ENCODE measurements around the gene RNFT2.
A peak's percentile ranks its signal among the peaks of the same experiment; 100 is the strongest.
"Not testable (repeated sequence)": the region's sequence is repeated elsewhere in the genome, so short reads cannot be mapped to it uniquely, and the experiment has no call there.

RNFT2 gene

DNA sequence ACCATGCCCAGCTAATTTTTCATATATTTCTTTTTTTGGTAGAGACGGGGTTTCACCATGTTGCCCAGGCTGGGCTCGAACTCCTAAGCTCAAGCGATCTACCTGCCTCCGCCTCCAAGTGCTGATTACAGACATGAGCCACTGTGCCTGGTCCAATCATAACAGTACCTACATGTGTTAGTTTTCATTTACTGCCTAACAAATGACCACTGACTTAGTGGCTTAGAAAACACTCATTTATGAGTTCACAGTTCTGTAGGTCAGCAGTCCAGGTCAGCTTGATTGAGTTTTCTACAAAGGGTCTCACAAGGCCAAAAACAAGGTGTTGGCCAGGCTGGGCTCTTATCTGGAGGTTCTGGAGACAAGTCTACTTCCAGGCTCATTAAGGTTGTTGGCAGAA lies 60.6 kb downstream of the RNFT2 start:
- no peak for DNase-seq (ENCODE audit: low spot score)

GRCh38 chr12:116799955-116800354 lies 61.8 kb downstream of the RNFT2 start:
- no peak for DNase-seq (ENCODE audit: low spot score)

DNA sequence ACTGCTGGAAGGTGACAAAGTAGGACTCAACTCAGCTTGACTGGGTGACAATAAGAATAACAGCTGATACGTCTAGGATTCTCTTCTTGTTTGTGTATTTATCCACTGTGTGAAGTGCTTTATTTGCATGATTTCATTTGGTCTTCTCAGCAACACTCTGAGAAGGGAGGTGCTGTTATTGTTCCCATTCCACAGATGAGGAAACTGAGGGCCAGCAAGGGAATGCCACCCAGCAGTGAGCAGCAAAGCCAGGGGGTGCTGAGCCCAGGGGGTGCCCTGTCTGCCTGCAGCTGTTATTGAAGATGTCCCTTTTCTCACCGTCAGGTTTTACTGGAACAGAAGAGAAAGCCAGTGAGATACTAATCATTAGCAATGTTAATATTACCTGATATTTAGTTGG lies 62.8 kb downstream of the RNFT2 start:
- no peak for DNase-seq (ENCODE audit: low spot score)

GRCh38 chr12:116802018-116802417 lies 63.9 kb downstream of the RNFT2 start:
- DNase-seq (ENCODE audit: low spot score), result no peak

DNA sequence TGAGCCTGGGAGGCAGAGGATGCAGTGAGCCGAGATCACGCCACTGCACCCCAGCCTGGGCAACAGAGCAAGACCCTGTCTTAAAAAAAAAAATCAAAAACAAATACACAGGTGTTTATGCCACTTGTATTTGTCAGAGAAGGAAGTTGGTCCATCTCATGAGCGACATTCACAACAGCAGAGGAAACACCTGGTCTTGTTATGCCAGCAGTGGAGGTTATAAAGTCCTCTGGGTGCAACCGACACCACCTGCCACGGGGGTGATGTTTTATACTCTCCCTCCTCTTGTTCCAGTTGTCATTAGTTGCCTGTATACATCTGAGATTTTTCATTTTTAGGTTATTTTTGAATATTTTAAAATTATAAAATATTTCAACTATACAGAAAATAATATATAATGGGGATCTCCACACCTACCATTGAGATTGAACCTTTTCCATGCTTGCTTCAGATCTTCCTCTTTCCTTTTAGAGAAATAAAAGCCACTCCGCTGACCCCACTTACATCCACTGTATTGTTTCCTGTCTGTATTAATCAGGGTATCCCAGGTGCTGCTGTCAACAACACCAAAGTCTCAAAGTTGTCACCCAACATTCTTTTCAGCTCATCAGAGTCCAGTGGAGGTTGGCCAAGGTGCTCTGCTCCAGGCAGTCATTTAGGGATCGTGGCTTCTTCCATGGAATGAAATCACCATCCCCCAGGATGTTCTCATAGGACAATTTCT lies 65.1 kb downstream of the RNFT2 start:
- DNase-seq (ENCODE audit: low spot score), result no peak

DNA sequence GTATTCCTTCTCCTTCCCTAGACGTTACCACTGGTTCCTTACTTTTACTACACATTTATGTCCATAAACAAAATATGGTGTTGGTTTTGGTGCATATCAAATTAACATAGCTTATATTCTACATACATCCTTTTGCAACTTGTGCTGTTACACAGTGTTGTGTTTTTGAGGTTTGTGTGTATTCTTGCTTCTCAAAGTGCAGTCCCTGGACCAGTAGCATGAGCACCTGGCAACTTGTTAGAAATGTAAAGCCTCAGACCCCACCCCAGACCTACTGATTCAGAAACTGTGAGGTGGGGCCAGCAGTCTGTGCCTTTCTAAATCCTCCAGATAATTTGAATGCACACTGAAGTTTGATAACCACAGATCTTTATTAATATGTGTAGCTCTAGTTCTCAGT lies 65.9 kb downstream of the RNFT2 start:
- DNase-seq (ENCODE audit: low spot score), result no peak

GRCh38 chr12:116806845-116807440 lies 68.8 kb downstream of the RNFT2 start:
- no peak for DNase-seq (ENCODE audit: low spot score)

DNA sequence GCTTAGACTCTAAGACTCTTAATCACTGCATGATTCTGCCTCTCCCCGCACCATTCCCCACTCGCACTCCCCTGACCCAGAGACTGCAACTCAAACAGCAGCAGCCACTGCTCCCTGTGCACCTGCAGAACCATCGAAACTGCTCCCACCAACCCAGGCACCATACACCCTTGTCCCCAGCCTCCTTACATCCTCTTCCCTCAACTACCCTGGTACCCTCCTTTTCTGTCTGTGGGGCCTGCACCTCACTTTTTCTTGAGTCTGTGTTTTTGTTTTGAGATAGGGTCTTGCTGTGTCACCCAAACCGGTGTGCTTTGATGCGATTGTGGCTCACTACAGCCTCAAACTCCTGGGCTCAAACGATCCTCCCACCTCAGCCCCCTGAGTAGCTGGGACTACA lies 69.4 kb downstream of the RNFT2 start:
- DNase-seq (ENCODE audit: low spot score), result no peak

DNA sequence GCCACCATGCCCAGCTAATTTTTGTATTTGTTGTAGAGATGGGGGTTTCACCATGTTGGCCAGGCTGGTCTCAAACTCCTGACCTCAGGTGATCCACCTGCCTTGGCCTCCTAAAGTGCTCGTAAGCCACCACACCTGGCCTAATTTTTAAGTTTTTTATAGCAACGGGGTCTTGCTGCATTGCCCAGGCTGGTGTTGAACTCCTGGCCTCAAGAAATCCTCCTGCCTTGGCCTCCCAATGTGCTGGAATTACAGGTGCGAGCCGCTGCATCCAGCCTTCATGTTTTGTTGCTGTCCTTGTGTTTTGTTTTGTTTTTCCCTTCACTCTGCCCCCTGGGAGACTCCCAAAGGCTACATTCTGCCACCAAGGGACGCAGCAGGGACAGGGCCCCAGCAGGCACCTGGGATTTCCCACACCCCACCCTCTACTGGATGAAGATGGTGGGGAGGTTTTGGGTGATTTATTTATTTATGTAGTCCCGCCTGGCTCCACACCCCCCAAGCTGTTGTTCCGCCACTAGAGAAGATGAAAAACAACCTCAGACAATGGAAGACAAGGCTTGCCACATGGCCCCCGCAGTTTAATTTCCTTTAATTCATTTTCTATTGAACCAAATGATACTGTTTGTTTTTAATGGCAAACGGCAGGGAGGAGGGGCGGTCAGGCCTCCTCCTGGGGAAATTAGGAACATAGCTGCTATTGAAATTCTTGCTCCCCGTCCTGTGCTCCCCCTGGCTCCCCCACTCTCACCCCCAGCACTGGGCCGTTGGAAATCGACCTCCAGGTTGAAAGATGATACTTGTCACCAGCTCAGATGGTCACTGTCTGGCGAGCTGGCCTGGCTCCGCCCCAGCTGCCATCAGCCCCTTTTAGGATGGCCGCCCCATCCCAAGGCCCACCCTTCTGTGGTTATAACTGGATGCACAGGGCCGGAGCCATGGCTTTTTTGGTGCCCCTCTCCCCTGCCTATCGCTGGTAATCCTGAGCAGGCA lies 70.3 kb downstream of the RNFT2 start:
- DNase-seq (ENCODE audit: low spot score), result no peak

DNA sequence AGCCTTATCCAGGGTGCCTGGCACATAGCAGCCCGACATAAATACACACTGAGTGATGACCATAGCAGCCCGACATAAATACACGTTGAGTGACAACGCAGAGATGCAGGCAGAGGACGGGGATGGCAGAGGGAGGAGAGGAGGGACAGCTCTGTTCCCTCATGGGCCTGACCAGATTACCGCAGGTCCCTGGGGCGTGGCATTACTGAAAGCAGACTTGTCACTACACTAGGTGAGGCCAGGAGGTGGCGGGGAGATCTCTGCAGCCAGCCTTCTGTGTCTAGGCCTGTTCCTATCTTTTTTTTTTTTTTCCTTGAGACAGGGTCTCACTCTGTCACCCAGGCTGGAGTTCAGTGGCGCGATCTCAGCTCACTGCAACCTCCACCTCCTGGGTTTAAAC lies 74.1 kb downstream of the RNFT2 start:
- no peak for DNase-seq (ENCODE audit: low spot score)

- DNase-seq (ENCODE audit: low spot score), result no peak
Measured at GRCh38 chr12:116813271-116814041, 75.3 kb downstream of the RNFT2 start.

- DNase-seq (ENCODE audit: low spot score), result not testable (repeated sequence)
Measured at GRCh38 chr12:116814766-116815165, 76.7 kb downstream of the RNFT2 start.

GRCh38 chr12:116818341-116818856 lies 80.3 kb downstream of the RNFT2 start:
- DNase-seq (ENCODE audit: low spot score), result peak; percentile 14

- peak; percentile 98 for DNase-seq (ENCODE audit: low spot score)
Measured at GRCh38 chr12:116818948-116819832, 81.1 kb downstream of the RNFT2 start.

DNA sequence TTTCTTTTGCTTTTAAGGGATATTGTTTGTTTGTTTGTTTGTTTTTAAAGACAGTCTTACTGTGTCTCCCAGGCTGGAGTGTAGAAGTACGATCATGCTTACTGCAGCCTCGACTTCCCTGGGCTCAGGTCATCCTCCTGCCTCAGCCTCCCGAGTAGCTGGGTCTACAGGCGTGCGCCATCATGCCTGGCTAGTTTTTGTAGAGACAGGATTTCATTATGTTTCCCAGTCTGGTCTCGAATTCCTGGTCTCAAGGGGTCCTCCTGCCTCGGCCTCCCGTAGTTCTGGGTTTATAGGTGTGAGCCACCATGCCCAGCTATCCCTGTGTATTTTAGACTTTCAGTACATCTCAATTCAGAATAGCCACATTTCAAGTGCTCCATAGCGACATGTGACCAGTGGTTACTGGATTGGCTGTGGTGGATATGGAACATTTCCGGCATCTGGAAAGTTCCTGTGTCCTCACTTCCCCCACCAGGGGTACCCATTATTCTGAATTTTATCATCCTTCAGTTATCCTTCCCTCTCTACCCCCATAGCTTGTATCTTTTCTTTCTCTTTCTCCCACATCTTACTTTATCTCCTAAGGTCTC lies 82.0 kb downstream of the RNFT2 start:
- DNase-seq (ENCODE audit: low spot score), result no peak

DNA sequence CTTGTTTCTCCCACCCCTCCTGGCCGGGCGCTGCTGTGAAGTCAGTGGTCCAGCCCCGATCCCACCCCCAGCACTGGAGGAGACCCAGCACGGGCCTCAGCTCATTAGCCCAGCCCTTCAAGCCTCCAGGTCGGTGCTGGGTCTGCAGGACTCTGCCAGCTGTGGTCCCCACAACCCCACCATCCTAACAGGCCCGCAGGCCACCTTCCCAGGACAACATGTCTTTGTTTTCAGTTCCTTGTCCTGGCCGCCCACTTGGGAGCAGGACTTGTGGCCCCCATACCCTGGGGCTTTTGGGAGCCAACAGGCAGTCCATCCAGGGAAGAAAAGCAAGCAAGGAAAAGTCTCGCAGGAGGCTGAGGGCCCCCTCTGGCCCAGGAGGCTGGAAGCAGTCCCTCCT lies 83.2 kb downstream of the RNFT2 start:
- DNase-seq (ENCODE audit: low spot score), result no peak

DNA sequence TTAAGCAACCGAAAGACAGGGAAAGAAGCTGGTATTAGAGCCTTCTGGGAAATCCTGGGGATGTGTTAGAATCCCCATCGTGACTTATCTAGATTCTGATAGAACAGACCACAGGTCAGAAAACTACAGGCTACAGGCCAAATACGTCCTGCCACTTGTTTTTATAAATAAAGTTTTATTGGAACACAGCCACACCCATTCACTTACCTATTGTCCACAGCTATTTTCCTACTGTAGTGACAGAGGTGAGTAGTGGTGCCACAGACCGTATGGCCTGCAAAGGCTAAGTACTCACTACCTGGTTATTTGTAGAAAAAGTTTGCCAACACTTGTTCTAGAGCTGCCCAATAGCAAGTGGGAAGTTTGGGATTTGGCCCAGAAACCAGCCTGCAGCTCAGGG lies 89.3 kb downstream of the RNFT2 start:
- no peak for DNase-seq (ENCODE audit: low spot score)

DNA sequence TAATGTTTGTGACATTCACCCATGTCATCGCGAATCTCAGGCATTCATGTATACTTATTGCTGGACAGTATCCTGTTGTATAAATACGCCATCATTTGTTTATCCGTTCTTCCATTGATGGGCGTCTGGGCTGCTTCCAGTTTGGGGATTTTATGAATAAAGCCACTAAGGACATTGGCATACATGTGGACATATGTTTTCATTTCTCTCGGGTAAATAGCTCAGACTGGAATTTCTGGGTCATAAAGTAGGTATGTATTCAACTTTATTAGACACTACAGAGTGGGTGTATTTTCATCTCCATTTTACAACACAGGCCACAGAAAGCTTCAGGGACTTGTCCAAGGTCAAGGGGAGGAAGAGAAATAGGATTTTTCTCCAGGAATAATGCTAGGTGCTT lies 94.2 kb downstream of the RNFT2 start:
- no peak for DNase-seq (ENCODE audit: low spot score)

- DNase-seq (ENCODE audit: low spot score), result no peak
Measured at GRCh38 chr12:116833474-116833873, 95.4 kb downstream of the RNFT2 start.

- no peak for DNase-seq (ENCODE audit: low spot score)
Measured at GRCh38 chr12:116835484-116835883, 97.4 kb downstream of the RNFT2 start.

All from AG08395 (cell line).